ENCODE data around the gene C12orf43.

Gene C12orf43

DNA sequence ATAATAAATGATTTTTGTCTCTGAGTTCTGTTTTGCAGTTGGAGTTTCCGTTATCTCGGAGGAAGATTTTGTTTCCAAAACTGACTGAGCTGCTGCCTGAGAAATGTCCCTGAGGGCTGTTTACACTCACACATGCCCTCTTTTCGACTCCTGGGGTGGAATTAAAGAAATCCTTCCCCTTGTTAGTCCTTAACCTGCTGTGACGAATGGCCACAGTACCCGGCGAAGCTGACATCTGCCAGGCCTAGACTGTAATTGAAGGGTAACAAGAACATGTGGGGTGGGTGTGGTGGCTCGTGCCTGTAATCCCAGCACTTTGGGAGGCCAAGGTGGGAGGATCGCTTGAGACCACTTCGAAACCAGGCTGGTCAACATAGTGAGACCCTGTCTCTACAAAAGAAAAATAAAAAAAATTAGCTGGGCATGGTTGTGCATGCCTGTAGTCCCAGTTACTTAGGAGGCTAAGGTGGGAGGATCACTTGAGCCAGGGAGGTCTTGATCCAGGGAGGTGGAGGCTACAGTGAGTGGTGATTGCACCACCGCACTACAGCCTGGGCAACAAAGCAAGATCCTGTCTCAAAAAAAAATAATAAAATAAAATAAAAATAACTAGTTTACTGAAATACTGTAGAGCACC is 14.4 kb upstream of the C12orf43 start:
- DNase-seq, result no peak

DNA sequence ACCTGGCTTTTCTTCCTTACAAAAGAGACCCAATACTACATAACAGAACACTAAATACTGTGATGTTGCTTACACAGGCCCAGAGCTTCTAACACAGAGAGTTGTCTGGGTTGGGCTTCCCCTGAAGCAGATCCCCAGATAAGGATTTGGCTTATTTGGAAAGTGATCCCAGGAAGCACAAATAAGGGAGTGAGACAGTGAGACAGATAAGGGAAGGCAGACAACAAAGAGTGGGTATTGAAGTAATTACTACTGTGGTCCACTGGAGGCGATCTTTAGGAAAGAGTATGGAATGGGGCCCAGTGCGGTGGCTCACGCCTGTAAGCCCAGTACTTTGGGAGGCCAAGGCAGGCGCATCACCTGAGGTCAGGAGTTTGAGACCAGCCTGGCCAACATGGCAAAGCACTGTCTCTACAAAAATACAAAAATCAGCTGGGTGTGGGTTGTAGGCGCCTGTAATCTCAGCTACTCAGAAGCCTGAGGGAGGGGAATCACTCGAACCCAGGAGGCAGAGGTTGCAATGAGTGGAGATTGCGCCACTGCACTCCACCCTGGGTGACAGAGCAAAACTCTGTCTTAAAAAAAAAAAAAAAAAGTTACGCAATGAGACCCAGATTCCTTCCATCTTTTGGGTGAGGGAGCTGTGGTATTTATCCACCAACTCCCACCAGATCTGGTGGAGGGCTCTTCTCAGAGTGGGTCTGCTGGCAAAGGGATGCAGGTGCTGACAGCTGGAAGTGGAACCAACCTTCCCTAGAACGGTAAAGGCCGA is 10.2 kb upstream of the C12orf43 start:
- no peak for DNase-seq

DNA sequence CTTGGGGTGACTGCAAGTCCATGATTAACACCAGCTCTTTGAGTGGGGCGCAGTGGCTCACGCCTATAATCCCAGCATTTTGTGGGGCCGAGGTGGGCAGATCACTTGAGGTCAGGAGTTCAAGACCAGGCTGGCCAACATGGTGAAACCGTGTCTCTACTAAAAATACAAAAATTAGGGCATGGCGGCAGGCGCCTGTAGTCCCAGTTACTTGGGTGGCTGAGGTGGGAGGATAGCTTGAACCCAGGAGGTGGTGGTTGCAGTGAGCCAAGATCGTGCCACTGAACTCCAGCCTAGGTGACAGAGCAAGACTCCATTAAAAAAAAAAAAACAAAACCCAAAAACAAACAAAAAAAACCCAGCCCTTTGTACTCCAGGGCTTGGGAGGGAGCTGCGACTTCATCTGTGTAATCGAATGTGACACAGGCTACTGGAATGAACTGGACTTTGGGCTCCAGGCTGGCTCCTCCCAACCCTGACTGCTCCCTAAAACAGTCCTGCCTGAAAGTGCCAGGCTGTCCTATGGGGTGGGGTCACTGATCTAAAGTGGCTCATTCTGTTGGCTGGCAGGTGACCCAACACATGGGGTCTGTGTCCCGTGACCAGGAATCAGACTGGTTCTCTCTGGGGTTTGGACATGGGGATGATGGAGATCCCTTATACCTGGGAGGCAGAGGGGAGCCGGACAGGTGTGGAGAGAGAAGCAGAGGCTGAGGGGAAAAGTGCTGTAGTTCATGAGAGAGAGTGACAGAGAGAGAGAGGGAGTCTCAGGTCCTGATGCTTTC is 9.3 kb upstream of the C12orf43 start:
- DNase-seq, result no peak

DNA sequence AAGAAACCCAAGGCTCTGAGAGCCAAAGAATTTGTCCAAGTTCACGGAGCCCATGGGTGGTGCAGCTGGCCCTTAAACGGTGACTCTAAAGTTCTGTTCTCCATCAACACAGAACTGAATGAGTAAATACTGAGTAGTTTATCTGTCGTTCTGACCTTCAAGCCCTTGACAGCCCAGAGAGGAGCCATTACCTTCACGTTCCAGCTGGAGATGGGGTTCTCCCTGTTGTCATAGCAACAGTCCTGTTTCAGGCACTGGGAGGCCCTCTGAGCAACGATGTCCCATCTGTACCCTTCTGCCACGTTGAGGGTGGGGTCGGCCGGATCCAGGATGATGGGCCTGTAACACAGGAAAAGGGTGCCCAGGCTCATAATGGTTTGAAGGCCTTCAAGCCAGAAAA is 7.5 kb upstream of the C12orf43 start:
- no peak for DNase-seq

DNA sequence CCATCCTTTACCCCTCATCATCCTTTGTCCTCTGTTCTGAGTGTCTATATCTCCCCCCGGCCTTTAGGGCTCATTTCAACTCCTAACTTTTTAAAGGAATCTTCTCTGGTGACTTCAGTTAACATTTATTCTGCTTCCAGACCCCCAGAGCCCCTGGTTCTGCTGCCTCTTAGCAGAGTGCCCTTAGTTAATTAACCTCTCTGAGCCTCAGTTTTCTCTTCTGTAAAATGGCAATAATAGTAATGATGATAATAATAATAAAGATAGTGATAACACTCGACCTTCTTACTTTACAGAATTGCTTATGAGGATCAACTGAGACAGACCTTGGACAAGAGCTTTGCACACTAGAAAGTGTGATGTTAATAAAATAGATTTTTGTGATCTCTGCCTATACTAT is 6.4 kb upstream of the C12orf43 start:
- no peak for DNase-seq

DNA sequence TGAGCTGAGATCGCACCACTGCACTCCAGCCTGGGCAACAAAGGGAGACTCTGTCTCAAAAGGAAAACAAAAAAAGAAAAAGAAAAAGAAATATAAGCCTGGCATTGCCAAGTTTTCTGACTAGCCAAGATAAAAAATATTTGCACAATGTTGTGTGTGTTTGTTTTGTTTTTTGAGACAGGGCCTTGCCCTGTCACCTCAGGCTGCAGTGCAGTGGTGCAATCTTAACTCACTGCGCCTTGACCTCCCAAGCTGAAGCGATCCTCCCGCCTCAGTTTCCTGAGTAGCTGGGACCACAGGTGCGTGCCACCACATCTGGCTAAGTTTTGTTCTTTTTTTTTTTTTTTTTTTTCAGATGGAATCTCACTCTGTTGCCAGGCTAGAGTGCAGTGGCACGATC is 5.5 kb upstream of the C12orf43 start:
- no peak for DNase-seq

DNA sequence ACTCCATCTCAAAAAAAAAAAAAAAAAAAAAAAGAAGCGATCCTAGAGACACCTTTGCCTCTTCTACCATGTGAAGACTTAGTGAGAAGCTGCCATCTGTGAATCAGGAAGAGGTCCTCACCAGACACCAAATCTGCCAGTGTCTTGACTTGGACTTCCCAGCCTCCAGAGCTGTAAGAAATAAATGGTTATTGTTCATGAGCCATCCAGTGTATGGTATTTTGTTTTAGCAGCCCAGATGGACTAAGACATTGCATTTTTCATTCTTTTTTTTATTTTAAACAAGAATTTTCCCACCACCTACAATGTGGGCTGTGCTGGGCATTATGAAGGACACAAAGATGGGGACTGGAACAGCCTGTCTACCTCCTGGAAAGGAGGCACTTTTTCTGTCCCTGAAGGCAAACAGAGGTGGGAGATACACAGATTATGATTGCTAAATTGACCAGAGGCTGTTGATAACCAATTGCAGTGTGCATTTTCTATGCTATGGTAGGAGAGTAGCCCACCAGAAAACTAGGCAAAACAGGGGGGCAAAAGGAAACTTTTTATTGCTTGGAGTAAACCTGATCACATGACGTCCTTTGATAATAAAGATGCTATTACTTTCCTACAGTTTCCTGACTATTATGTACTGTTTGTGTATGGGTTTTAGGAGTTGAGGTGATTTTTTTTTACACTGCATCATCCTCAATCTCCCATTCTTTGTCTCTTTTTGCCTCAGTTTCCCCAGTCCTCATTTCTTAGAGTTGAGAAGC is 2.8 kb upstream of the C12orf43 start:
- DNase-seq, result no peak

DNA sequence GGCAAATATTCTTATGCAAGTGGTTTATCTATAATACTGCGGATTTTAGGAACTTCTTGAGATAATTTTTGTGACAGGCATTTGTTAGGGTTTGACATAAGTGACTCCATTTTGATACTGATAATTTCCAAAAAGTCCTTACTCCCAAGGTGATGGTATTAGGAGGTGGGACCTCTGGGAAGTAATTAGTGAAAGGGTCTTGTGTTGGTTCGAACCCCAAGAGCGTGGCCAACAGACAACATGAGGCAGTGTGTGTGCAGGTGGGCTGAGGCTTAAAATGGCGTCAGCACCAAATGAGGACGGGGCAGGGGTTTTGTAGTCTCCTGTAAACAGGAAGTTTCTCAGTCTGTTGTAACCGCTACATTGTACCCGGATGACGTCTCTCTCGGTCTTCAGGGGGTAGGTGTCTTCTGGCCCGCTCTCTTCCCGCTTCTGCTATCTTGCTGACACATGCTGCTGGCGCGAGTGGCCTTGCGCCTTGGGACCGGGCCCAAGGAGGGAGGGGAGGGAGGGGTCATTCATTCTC is 1.7 kb upstream of the C12orf43 start:
- DNase-seq, result no peak

DNA sequence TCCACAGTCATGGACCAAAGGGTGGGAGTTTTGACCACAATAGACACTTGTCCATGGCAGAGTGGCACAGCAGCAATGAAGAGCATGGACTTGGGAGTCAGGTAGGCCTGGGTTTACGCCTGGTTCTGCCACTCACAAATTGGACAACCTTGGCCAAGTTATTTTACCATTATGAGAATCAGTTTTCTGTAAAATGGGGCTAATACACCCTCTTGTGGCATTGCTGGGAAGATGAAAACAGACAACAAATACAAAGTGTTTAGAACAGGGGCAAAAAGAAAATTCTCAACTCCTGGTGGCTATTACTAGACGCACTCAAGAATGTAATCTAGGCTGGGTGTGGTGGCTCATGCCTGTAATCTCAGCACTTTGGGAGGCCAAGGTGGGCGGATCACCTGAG is 2.6 kb downstream of the C12orf43 start:
- no peak for DNase-seq

DNA sequence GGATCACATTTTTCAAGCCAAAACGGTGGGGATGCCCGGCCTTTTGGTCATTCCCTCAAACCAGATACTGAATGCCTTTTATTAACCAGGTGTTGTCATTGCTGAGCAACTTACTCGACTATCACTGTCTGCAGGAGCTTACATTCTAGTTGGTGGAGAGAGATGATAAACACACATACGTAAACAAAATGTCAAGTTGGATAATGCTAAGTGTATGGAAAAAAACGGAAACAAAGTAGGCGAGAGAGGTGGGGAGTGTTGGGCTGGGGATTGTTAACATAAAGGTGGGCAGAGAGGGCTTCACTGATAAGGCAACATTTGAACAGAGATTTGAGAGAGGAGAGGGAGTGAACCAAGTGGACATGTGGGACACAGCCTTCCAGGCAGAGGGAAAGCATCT is 4.5 kb downstream of the C12orf43 start:
- DNase-seq, result no peak

DNA sequence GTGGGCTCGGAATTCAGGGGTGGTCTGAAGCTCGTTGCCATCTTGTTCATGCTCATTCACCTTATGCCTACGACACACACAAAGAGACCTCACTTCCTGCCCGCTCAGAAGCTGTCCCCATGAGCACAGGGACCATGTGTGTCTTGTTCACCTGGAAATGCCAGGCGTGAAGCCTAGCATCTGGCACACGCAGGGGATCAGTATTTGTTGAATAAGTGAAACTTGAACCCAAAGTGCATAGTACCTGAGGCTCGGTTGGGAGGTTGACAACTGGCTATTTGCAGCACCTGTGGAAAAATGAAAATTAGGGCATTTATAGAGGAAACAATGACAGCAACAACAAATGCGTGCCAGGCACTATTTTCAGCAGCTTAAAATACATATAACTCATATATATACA is 5.4 kb downstream of the C12orf43 start:
- DNase-seq, result no peak

DNA sequence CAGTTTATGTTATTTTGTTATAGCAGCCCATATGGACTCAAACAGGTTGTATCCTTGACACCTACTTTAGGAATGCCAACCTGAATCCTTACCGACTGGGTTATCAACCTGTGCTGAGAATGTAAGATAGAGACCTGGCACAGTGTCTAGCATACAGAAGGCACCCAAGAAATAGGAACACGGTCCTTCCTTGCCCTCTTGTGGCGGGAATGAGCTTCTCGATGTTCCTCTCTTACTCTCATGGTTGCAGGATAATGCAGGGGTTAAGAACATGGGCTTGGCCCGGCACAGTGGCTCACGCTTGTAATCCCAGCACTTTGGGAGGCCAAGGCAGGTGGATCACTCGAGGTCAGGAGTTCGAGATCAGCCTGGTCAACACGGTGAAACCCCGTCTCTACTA is 6.5 kb downstream of the C12orf43 start:
- no peak for DNase-seq

DNA sequence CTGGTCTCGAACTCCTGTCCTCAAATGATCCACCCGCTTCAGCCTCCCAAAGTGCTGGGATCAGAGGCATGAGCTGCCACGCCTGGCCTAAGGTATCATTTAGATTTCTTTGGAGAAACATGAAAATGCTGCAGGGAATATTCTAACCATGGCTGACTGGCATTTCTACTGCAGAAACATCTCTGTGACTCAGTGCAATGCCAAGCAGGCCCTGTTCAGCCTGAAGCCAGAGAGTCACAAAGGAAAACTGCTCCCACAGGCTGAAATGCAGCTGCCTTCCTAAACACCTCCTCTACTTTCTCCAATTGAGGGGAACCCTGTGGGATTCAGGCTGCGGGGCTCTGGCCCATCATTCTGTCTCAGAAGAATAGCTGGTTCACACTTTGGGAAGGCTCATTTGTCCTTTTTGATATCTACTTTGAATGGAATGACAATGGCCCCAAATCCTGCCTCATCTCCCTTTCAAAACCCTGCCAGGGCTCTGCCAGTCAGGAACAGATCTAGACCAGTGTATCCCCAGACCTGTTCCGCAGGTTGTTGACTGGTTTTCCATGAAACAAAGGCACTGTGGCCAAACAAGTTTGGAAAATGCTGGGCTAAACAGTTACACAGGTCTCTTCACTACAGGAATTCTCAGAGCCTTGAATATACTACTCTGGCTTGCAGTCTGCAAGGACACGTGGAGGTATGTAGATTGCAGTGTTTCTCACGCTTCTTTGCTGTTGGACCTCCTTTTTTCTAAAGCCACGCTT is 7.8 kb downstream of the C12orf43 start:
- no peak for DNase-seq

DNA sequence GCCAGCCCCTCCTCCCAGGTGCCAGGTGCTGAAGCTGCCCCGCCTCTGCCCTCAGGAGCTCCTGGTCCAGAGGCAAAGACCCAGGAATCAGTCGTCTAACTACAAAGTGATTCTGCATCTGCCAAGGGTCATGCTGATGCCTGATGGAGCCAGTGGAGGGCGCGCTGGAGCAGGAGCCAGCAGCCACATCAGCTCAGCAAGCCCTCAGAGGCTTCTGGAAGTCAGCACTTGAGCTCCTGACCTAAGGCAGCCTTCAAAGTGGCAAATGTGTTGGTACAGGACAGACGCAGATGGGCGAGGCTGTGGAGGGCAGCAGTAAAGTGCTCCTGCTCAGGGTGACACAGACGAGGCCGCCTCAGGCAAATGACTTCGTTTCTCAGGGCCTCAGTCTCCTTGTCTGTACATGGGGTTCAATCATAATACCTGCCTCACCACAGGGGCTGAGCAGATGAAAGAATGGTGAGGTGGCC is 10.9 kb downstream of the C12orf43 start:
- DNase-seq, result peak; percentile 11

DNA sequence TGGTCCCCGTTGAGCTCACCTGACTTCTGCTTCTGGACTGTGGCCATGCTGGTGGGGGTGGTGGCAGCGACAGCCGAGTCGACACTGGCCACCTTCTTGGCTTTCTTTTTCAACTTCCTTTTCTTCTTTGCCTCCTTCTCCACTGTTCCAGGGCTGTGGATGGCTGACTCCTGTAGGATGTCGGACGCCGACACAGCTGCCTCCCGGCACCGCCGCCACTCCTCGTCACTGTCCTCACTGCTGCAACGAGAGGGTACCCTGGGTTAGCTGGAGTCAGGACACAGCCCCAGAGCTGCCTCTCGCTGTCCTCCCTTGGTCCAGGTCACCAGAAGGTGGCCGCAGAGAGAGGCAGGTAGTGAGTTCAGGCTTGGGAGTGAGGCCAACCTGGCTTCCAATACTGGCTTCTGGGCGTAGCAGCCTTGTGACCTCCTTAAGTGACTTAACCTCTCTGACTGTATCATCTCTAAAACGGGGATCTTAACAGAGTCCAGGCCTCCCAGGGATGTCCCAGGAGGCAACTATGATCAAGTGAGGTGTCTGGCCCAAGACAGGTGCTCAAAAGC is 12.0 kb downstream of the C12orf43 start:
- no peak for DNase-seq

DNA sequence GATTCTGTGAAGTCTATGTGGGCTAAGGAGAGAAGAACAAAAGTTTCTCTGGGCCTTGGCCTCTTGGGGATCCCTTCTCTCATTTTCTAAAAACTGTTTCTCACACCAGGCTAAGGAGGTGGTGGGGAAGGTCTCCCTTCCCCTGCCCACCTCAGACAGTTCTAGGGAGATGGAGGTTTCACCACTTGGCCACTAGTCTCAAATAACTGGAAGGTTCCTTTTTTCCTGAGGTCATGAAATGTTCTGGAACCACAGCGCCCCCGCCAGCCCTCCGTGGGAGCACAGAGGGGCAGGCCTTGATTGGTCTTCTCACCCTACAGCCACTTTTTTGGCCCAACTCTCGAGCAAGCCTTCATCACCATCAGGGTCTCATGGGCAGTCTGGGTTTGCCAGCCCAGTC is 12.6 kb downstream of the C12orf43 start:
- no peak for DNase-seq

DNA sequence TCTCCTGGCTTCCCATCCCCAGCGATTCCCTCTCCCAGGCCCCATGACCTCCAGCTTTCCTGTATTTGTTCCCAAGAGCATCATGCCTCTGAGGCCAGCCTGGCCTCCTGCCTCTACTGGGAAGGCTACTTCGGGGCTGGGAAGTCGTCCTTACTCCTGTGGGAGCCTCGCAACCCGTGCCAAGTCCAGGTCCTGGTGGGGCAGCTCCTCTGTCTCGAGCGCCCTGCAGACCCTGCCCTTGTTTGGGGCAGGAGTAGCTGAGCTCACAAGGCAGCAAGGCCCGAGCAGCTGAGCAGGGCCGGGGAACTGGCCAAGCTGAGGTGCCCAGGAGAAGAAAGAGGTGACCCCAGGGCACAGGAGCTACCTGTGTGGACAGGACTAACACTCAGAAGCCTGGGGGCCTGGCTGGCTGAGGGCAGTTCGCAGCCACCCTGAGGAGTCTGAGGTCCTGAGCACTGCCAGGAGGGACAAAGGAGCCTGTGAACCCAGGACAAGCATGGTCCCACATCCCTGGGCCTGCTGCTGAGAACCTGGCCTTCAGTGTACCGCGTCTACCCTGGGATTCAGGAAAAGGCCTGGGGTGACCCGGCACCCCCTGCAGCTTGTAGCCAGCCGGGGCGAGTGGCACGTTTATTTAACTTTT is 14.3 kb downstream of the C12orf43 start:
- no peak for DNase-seq

DNA sequence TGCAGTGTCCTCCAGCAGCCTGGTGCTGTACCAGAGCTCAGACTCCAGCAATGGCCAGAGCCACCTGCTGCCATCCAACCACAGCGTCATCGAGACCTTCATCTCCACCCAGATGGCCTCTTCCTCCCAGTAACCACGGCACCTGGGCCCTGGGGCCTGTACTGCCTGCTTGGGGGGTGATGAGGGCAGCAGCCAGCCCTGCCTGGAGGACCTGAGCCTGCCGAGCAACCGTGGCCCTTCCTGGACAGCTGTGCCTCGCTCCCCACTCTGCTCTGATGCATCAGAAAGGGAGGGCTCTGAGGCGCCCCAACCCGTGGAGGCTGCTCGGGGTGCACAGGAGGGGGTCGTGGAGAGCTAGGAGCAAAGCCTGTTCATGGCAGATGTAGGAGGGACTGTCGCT is 15.2 kb downstream of the C12orf43 start:
- DNase-seq, result no peak

DNA sequence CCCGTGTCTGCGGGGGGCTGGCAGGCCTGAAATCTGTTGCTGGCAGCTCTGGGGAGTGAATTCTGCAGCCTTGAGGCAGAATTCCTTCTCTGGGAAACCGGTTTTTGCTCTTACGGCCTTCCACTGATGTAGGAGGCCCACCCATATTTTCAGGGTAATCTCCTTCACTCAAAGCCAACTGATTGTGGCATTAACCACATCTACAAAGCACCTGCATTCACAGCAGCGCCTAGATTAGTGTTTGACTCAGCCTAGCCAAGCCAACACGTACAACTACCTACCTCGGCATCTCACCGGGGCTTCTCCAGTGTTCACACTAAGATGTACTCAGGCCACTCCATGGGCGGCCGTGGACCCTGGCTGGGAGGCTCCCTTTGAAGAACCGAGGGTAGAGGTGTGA is 15.8 kb downstream of the C12orf43 start:
- DNase-seq, result no peak

DNA sequence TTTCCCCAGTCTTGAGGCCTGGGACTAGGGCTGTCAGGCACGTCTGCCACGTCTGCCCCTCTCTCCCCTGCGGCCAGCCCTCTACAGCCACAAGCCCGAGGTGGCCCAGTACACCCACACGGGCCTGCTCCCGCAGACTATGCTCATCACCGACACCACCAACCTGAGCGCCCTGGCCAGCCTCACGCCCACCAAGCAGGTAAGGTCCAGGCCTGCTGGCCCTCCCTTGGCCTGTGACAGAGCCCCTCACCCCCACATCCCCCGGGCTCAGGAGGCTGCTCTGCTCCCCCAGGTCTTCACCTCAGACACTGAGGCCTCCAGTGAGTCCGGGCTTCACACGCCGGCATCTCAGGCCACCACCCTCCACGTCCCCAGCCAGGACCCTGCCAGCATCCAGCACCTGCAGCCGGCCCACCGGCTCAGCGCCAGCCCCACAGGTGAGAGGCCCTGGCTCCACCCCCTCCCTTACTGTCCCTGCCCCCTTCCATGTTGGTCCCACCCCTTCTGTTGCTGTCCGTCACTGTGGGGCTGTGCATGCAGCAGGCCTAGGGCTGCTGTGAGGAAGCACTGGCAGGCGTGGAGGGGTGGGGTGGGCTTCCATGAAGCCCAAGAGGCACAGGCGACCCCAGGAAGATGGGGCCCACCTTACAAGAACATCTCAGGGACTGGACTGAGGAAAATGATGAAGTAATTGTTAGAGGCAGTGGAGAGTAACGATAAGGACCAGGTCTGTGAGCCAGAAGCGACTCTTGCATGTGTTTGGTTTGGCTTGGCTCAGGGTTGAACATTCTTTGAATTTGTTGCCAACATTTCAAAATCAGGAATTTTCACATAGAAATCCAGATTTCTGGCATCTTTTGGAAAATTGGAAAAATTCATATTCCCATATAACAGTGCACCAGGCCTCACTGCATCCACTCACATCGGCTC is 16.8 kb downstream of the C12orf43 start:
- no peak for DNase-seq
